HG03097 (cell line): ENCODE data around the gene CORT.
"Not testable (repeated sequence)": the region's sequence is repeated elsewhere in the genome, so short reads cannot be mapped to it uniquely, and the experiment has no call there.

Experiments
- ATAC-seq: cut with Tn5 transposase; IDR thresholded peaks from one replicate; pipeline ENCODE4 v1.9.1; 2021; ENCODE audit not compliant: unreplicated experiment, low FRiP score

Gene CORT

DNA sequence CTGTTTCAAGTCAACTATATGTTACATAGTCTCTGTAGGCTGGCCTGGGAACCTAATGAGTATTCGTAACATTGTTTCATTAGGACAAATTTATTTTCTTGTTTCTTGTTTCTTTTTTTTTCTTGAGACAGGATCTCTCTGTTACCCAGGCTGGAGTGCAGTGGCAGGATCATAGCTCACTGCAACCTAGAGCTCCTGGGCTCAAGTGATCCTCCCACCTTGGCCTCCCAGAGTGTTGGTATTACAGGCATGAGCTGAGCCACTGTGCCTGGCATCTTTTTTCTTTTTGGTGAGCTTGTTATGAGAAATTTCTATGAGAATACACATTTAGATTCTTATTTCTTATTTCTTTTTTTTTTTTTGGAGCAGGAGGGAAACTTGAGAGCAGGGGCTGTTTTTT is 12.8 kb upstream of the CORT start:
- ATAC-seq = no peak

DNA sequence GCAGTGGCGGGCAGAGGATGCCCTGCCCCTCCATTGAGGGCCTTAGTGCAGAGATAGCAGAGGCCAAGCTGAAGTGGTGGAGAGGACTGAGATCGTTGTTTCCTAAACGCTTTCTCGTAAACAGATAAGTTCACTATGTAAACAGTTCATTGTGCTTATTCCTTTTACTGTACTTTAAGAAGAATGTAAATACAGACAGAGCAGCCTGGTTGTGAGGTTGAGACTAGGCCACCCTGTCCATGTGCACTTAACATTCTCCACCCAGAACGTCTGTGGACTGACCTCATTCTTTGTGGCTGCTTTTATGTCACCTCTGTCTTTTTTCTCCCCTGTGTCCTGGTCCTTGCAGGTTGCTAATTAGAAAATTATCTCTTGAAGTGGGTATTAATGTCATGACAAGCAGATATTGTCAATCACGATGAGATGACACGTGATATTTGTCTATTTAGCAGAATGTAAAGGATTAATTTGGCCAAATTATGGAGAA is 11.1 kb upstream of the CORT start:
- ATAC-seq = no peak

- no peak for ATAC-seq
These were observed 9.5 kb upstream of the CORT start for GRCh38 chr1:10440305-10440704.

DNA sequence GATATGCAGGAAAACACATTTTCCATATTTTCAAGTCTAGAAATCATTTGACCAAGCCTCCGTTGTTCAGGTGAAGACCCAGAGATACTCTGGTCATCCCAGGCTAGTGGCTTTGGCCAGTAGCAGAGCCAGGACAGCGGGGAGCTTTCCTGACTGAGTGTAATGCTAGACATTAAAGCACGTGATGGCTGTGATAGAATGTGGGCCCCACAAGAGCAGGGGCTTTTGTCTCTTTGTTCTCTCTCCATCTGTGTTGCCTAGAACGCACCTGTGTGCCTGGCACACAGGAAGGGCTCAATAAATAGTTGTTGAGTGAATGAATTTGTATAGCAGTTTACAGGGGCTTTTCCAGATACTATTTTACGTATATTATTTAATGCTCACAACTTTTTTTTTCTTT is 9.0 kb upstream of the CORT start:
- ATAC-seq = no peak

DNA sequence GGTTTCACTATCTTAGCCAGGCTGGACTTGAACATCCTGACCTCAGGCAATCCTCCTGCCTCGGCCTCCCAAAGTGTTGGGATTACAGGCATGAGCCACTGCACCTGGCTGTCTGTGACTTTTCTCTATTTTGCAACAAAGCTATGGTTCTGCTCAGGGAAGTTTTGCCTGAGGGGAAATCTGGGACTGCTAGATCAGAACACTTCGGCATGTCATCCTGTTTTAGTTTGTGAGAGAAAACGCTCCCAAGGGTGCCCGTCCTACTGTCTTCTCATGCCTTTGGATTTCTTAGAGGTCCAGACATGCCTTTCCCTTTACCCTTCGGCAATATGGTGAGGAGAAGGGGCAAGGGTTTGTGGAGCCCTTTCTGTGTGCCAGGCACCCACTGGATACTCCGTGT is 5.6 kb upstream of the CORT start:
- no peak for ATAC-seq

GRCh38 chr1:10444795-10445397 is 4.9 kb upstream of the CORT start:
- no peak for ATAC-seq

DNA sequence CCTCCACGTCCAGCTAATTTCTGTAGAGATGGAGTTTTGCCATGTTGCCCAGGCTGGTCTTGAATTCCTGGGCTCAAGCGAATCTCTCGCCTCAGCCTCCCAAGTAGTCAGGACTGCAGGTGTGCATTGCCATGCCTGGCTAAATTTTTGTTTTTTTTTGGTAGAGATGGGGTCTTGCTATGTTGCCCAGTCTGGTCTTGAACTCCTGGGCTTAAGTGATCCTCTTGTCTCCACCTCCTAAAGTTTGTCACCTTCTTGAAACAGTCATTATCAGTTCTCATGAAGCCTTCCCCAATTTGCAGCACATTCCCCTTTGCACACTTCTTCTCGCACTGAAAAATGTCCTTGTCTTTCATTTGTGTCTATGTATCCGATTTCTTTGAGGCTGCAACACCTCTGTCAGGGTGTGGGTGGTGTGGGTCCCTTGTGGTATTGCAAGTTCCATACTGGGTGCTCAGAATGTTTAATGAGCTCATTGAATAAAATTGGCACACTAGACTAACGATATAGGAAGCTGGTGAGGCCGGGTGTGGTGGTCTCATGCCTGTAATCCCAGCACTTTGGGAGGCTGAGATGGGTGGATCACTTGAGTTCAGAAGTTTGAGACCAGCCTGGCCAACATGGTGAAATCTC is 2.9 kb upstream of the CORT start:
- no peak for ATAC-seq

GRCh38 chr1:10450156-10450814 is 454 bp downstream of the CORT start:
- no peak for ATAC-seq

- no peak for ATAC-seq
These were observed 1.0 kb downstream of the CORT start for GRCh38 chr1:10450836-10451235.

GRCh38 chr1:10451287-10451686 is 1.5 kb downstream of the CORT start:
- no peak for ATAC-seq

- no peak for ATAC-seq
These were observed 6.2 kb downstream of the CORT start for GRCh38 chr1:10456048-10456447.

DNA sequence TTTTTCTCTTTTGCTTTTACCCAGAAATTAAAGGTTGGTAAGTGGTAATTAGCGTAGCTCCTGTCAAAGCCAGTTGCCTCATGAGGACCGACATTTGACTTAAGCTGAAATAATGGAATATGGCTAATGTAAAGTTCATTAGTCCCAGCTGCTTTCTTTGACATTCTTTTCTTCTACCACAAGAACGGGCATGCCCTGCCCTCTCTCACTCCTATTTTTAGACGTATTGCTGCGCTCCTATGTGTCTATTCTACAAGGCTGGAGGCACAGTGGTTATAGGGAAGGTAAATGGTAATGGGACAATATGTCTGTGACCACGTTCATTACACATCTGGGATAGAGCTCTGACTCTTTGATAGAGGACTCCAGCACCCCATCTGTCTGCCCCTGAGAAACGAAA is 6.8 kb downstream of the CORT start:
- no peak for ATAC-seq

- not testable (repeated sequence) for ATAC-seq
These were observed 7.6 kb downstream of the CORT start for GRCh38 chr1:10457462-10457861.

- no peak for ATAC-seq
These were observed 8.0 kb downstream of the CORT start for GRCh38 chr1:10457875-10458274.

DNA sequence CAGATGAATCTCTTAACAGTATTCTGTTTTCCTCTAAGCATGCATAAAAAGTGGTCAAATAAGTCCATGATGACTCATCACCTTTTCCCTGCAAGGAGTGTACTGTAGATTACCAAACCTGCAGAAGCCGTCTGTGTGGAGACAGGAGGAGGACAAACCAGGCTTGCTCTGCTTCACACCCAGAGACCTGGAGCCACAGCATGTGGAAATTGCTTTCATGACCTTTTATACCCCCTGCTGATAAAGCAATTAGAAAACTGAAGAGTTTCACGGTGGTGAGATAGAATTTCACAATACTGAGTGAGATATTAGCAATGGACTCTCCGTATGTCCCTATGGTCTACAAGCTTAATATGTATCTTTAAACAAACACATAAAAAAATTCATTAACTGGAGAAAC is 9.4 kb downstream of the CORT start:
- ATAC-seq = no peak

DNA sequence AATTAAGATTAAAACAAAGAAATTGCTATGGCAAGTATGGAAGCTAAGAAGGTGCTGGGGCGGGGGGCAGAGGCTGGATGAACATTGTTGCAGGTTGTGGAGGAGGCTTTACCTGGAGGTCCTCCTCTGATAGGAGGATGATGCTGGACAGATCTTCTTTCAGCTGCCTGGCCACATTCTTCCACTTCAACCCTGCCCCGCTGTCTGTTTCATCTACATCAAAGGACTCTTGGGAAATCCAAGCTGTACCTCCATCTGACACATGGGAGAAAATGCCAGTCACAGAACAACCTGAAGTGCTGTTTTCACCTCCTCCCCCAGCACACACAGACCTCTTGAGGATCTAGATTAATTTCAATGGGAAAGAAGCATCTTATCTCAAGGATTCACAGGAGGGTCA is 17.2 kb downstream of the CORT start:
- ATAC-seq = no peak

GRCh38 chr1:10470043-10470442 is 20.2 kb downstream of the CORT start:
- no peak for ATAC-seq

DNA sequence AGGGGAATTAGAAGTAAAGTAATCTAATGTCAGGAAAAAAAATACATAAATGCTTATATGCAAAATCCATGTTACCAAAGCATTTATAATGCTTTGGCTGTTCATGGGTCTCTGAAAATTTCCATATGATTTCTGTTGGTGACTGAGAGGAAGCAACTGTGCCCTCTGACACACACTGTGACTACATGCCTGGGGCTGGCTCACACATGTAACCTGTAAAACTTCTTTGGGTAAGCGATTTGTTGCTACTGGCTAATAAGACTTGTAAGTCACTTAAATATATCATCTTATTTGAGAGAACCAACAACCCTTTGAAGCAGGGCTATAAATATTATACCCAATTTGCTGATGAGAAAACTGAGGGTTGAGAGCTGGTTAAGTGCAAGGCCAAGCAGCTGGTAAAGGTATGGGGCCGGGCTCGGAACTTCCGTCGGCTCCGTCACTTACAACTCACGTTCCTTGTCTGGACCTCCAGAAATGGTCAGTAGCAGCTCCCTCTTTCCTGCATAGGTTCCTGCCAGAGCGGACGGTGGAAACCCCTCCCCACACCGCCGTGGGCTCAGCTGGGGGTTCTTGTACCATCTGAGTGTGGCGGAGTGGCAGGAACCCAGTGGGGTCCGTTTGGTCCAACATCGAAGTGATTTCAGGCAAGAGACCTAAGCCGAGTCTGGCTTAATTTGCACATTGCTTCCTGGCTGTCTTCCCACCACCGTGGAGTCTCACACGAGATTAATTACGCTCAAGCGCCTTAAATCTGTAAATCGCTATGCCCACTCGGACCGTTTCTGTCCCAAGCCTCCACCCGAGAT is 21.8 kb downstream of the CORT start:
- no peak for ATAC-seq

- ATAC-seq = peak; percentile 72
These were observed 22.7 kb downstream of the CORT start, which contains the start of gene DFFA for GRCh38 chr1:10472220-10473144. Gene DFFA, minus strand, starts transcription at chr1:10472529. Its CDS starts 71 bp downstream, at chr1:10472458.

DNA sequence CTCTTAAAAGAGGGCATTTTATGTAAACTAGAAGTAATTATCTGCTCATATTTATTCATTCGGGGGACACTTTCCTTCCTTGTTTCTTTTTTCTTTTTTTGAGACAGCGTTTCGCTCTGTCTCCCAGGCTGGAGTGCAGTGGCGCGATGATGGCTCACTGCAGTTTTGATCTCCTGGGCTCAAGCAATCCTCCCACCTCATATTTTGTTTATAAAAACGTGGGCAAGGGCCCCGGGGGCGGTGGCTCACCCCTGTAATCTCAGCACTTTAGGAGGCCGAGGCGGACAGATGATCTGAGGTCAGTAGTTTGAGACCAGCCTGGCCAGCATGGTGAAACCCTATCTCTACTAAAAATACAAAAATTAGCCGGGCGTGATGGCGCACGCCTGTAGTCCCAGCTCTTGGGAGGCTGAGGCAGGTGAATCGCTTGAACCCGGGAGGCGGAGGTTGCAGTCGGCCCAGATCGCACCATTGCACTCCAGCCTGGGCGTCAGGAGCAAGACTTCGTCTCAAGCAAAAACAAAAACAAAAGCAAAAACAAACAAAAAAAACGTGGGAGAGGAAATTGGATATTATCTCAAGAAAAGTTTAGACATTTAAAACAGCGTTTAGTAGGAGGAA is 23.4 kb downstream of the CORT start:
- no peak for ATAC-seq
